WTC11 (cell line): ENCODE results near the gene MARVELD3. TPM values are rescaled to one million over a fixed set of nuclear protein-coding genes. Genes with fewer than 3 reads are reported as not detected.

Source experiments
- ATAC-seq: fragments of 200-7000 bp; cut with Tn5 transposase; 2 replicates; pipeline ENCODE4 v1.10.0; 2021; ENCODE audit warnings: mild to moderate bottlenecking, moderate library complexity
- CTCF ChIA-PET: fragments of 300-600 bp; sonication (Branson Sonifier 250); formaldehyde crosslinking; loops from one replicate; lab custom pipeline; 2021; ENCODE audit warnings: antibody characterized with exemption; lab: Charles Lee
- POLR2A ChIA-PET: fragments of 350-600 bp; sonication (Branson Sonifier 250); formaldehyde crosslinking; loops from one replicate; lab custom pipeline; 2021; ENCODE audit warnings: antibody characterized with exemption; lab: Charles Lee
- DNase-seq: peaks from one replicate; pipeline ENCODE4 v3.0.0; 2021; ENCODE audit warnings: low spot score
- H3K27ac Mint-ChIP-seq: 2 replicates; pipeline ENCODE4 v1.8.0; 2021; ENCODE audit warnings: mixed read lengths
- H3K27me3 Mint-ChIP-seq: 2 replicates; pipeline ENCODE4 v1.8.0; 2021; ENCODE audit warnings: low read depth, mild to moderate bottlenecking, moderate library complexity, mixed read lengths
- H3K36me3 Mint-ChIP-seq: 2 replicates; pipeline ENCODE4 v1.8.0; 2021; ENCODE audit warnings: mixed read lengths
- H3K4me1 Mint-ChIP-seq: 2 replicates; pipeline ENCODE4 v1.8.0; 2022; ENCODE audit warnings: mixed read lengths
- H3K4me3 Mint-ChIP-seq: 2 replicates; pipeline ENCODE4 v1.8.0; 2021; ENCODE audit warnings: mild to moderate bottlenecking, moderate library complexity, mixed read lengths
- H3K9me3 Mint-ChIP-seq: 2 replicates; pipeline ENCODE4 v1.8.0; 2021; ENCODE audit warnings: mixed read lengths
- FOXP1 ChIP-seq: sonication (generic); formaldehyde crosslinking; IDR thresholded peaks from 2 replicates; pipeline ENCODE4 v1.8.0; 2022; ENCODE audit warnings: missing genetic modification reagents, mild to moderate bottlenecking, moderate library complexity, borderline replicate concordance
- GTF2I ChIP-seq: fragments of 250-450 bp; sonication (Bioruptor Pico); conservative IDR thresholded peaks from 2 replicates; pipeline ENCODE4 v1.4.0; 2021; ENCODE audit warnings: mild to moderate bottlenecking
- HMGA2 ChIP-seq: fragments of 250-450 bp; sonication (Bioruptor Pico); IDR thresholded peaks from 2 replicates; pipeline ENCODE4 v1.4.0; 2021; ENCODE audit warnings: mild to moderate bottlenecking, moderate library complexity
- JUN ChIP-seq: sonication (generic); formaldehyde crosslinking; IDR thresholded peaks from 2 replicates; pipeline ENCODE4 v1.8.0; 2023; ENCODE audit warnings: mild to moderate bottlenecking, missing genetic modification reagents
- MXD4 ChIP-seq: fragments of 250-450 bp; sonication (Bioruptor Pico); IDR thresholded peaks from 2 replicates; pipeline ENCODE4 v1.8.0; 2021; ENCODE audit warnings: mild to moderate bottlenecking, moderate library complexity, borderline replicate concordance
- NFE2L1 ChIP-seq: sonication (generic); formaldehyde crosslinking; IDR thresholded peaks from 2 replicates; pipeline ENCODE4 v1.8.1; 2023; ENCODE audit warnings: missing genetic modification reagents
- RORB ChIP-seq: fragments of 250-450 bp; sonication (Bioruptor Pico); IDR thresholded peaks from 2 replicates; pipeline ENCODE4 v1.9.0; 2021; ENCODE audit warnings: mild to moderate bottlenecking
- TCF7 ChIP-seq: sonication (generic); formaldehyde crosslinking; IDR thresholded peaks from 2 replicates; pipeline ENCODE4 v1.8.0; 2022; ENCODE audit warnings: mild to moderate bottlenecking, low read depth, missing genetic modification reagents, moderate library complexity
- ZNF121 ChIP-seq: sonication (generic); formaldehyde crosslinking; IDR thresholded peaks from 2 replicates; pipeline ENCODE4 v1.8.0; 2023; ENCODE audit warnings: missing genetic modification reagents
- ZNF317 ChIP-seq: sonication (generic); formaldehyde crosslinking; IDR thresholded peaks from 2 replicates; pipeline ENCODE4 v1.8.1; 2023; ENCODE audit warnings: low read depth, mild to moderate bottlenecking, moderate library complexity, missing genetic modification reagents, borderline replicate concordance
- ZNF416 ChIP-seq: fragments of 250-450 bp; sonication (Bioruptor Pico); IDR thresholded peaks from 2 replicates; pipeline ENCODE4 v1.9.0; 2021; ENCODE audit warnings: mild to moderate bottlenecking, inconsistent platforms
- ZNF423 ChIP-seq: fragments of 250-450 bp; sonication (Bioruptor Pico); IDR thresholded peaks from 2 replicates; pipeline ENCODE4 v2.1.2; 2022; ENCODE audit warnings: mild to moderate bottlenecking, moderate library complexity
- ZNF671 ChIP-seq: fragments of 250-450 bp; sonication (Bioruptor Pico); IDR thresholded peaks from 2 replicates; pipeline ENCODE4 v1.8.0; 2021; ENCODE audit warnings: mild to moderate bottlenecking
- total RNA-seq: library from RNA; stranded (reverse); gene quantifications from 3 replicates; pipeline ENCODE4 v1.2.3, GENCODE V29; 2021
- TF ChIP-seq, protein P1 (sequence below): sonication (generic); formaldehyde crosslinking; IDR thresholded peaks from 2 replicates; pipeline ENCODE4 v1.8.1; 2022; ENCODE audit warnings: low read depth, missing genetic modification reagents, borderline replicate concordance
- TF ChIP-seq, protein P2 (sequence below): sonication (generic); formaldehyde crosslinking; IDR thresholded peaks from 2 replicates; pipeline ENCODE4 v1.8.0; 2022; ENCODE audit warnings: mild to moderate bottlenecking, missing genetic modification reagents
- TF ChIP-seq, protein P3 (sequence below): sonication (generic); formaldehyde crosslinking; IDR thresholded peaks from 2 replicates; pipeline ENCODE4 v1.8.0; 2023; ENCODE audit warnings: missing genetic modification reagents, mild to moderate bottlenecking, borderline replicate concordance
- TF ChIP-seq, protein P4 (sequence below): sonication (generic); formaldehyde crosslinking; IDR thresholded peaks from 2 replicates; pipeline ENCODE4 v1.8.0; 2022; ENCODE audit warnings: mild to moderate bottlenecking, missing genetic modification reagents
- TF ChIP-seq, protein P5 (sequence below): fragments of 250-450 bp; sonication (Bioruptor Pico); IDR thresholded peaks from 2 replicates; pipeline ENCODE4 v1.9.0; 2021; ENCODE audit warnings: mild to moderate bottlenecking
- TF ChIP-seq, protein P6 (sequence below): sonication (generic); formaldehyde crosslinking; IDR thresholded peaks from 2 replicates; pipeline ENCODE4 v1.8.0; 2022; ENCODE audit warnings: missing genetic modification reagents

Gene MARVELD3
- total RNA-seq, 1 experiment from 2014 or later, result 30.0 TPM

DNA sequence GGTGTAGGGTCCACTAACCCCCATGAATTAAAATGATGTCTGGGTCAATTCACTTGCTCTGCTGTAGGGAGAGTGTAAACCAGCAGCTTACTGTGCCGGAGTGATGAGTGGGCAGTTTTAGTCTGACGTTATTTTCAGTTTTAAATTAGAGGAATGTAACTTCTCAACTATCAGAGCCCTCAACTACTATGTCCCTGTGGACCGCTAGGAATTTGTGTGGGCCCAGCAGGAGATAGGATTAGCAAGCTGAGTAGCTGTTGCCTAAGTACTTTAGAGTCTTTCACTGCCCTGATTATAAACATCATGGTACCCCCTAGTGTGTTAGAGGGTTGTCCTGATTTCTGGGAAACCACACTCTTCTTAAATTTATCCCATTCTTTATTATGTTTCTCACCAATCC is 11.4 kb downstream of the MARVELD3 start:
- DNase-seq (peak; percentile 38), ATAC-seq (peak; percentile 81)
- Mint-ChIP-seq H3K27ac (peak overlapping the region; percentile 32), H3K27me3 (no peaks in the 10 kb centered on the region), H3K36me3 (peaks cover 46% of the 10 kb centered on the region), H3K4me3 (no peak overlapping the region), H3K4me1 (peaks cover 18% of the 10 kb centered on the region), H3K9me3 (no peaks in the 10 kb centered on the region)
- ChIA-PET CTCF (interaction anchor here (0.9 to 2.8 kb wide), 3 partner anchors 9 to 73 kb away, joined by 5 to 18 read pairs (median 10); no protein-coding TSS in a partner anchor), POLR2A (no interaction called here)
- TF ChIP-seq ZNF423 (CRISPR knock-in tag) (peak; percentile 49; the same call in 1 of the 2 replicates), HMGA2 (CRISPR knock-in tag) (no peak), GTF2I (CRISPR knock-in tag) (no peak)

DNA sequence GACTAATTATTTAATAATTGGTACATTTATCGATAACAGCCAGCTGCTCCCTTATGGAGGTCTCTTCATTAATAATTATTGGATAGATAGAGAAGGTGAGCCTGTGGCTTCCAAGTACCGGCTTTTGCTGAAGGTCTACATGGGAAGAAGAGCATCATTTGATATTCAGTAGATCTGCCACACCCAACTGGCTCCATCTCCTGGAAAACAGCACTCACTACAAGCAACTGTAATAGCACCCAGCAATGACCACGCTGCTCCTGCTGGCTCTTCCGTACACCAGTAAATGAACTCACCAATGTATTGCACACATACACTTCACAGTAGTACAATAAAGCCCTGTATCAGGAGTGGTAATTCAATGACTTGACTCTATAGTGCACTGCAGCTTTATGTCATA is 19.5 kb downstream of the MARVELD3 start:
- ChIA-PET CTCF (interaction anchor here (2.4 kb wide), 1 partner anchor 34 kb away, joined by 13 read pairs; no protein-coding TSS in a partner anchor), POLR2A (no interaction called here)
- H3K27me3 Mint-ChIP-seq, result no peaks in the 10 kb centered on the region
- DNase-seq (no peak), ATAC-seq (peak; percentile 81)
- no peak for TF ChIP-seq ZNF671
- TF ChIP-seq ZNF317 (CRISPR knock-in tag), result no peak
- TF ChIP-seq ZNF121 (CRISPR knock-in tag), result no peak
- TF ChIP-seq, protein P1, sequence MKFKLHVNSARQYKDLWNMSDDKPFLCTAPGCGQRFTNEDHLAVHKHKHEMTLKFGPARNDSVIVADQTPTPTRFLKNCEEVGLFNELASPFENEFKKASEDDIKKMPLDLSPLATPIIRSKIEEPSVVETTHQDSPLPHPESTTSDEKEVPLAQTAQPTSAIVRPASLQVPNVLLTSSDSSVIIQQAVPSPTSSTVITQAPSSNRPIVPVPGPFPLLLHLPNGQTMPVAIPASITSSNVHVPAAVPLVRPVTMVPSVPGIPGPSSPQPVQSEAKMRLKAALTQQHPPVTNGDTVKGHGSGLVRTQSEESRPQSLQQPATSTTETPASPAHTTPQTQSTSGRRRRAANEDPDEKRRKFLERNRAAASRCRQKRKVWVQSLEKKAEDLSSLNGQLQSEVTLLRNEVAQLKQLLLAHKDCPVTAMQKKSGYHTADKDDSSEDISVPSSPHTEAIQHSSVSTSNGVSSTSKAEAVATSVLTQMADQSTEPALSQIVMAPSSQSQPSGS (CRISPR knock-in tag), result no peak
- TF ChIP-seq JUN, result no peak
- no peak for TF ChIP-seq RORB (CRISPR knock-in tag)
- TF ChIP-seq, protein P2, sequence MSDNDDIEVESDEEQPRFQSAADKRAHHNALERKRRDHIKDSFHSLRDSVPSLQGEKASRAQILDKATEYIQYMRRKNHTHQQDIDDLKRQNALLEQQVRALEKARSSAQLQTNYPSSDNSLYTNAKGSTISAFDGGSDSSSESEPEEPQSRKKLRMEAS, result no peak
- peaks cover 33% of the 10 kb centered on the region for H3K36me3 Mint-ChIP-seq
- H3K4me1 Mint-ChIP-seq, result peaks cover 6% of the 10 kb centered on the region
- no peak overlapping the region for H3K4me3 Mint-ChIP-seq
- 0 out of 2 replicates have a peak overlapping the region, but pooled peaks have one; percentile 2 for H3K27ac Mint-ChIP-seq
- no peaks in the 10 kb centered on the region for H3K9me3 Mint-ChIP-seq

DNA sequence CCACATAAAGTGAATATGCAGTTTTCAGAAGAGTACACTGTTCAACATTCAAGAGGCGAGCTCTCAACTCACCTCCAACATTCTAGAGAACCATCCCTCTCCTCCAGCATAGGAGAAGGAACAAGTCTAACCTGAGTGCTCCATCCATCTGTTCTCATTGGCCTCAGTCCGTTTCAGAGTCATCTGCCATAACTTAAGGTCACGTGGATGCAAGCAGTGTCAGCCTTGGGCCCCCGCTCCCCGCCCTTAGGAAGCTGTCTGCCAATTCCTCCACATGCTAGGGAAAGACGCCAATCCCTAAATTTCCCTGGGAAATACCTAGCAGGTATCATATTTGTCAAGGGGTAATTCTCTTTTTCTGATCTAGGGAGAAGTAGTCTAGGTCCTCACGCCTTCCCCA is 21.4 kb downstream of the MARVELD3 start:
- CTCF ChIA-PET, result interaction anchor here (0.8 kb wide), 1 partner anchor 36 kb away, joined by 4 read pairs; no protein-coding TSS in a partner anchor
- TF ChIP-seq ZNF423 (CRISPR knock-in tag), result no peak
- TF ChIP-seq, protein P3, sequence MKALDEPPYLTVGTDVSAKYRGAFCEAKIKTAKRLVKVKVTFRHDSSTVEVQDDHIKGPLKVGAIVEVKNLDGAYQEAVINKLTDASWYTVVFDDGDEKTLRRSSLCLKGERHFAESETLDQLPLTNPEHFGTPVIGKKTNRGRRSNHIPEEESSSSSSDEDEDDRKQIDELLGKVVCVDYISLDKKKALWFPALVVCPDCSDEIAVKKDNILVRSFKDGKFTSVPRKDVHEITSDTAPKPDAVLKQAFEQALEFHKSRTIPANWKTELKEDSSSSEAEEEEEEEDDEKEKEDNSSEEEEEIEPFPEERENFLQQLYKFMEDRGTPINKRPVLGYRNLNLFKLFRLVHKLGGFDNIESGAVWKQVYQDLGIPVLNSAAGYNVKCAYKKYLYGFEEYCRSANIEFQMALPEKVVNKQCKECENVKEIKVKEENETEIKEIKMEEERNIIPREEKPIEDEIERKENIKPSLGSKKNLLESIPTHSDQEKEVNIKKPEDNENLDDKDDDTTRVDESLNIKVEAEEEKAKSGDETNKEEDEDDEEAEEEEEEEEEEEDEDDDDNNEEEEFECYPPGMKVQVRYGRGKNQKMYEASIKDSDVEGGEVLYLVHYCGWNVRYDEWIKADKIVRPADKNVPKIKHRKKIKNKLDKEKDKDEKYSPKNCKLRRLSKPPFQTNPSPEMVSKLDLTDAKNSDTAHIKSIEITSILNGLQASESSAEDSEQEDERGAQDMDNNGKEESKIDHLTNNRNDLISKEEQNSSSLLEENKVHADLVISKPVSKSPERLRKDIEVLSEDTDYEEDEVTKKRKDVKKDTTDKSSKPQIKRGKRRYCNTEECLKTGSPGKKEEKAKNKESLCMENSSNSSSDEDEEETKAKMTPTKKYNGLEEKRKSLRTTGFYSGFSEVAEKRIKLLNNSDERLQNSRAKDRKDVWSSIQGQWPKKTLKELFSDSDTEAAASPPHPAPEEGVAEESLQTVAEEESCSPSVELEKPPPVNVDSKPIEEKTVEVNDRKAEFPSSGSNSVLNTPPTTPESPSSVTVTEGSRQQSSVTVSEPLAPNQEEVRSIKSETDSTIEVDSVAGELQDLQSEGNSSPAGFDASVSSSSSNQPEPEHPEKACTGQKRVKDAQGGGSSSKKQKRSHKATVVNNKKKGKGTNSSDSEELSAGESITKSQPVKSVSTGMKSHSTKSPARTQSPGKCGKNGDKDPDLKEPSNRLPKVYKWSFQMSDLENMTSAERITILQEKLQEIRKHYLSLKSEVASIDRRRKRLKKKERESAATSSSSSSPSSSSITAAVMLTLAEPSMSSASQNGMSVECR, result no peak
- no peak for TF ChIP-seq FOXP1 (CRISPR knock-in tag)
- no peak for TF ChIP-seq ZNF416 (CRISPR knock-in tag)
- TF ChIP-seq HMGA2 (CRISPR knock-in tag), result no peak
- no peak for TF ChIP-seq MXD4 (CRISPR knock-in tag)
- TF ChIP-seq, protein P4, sequence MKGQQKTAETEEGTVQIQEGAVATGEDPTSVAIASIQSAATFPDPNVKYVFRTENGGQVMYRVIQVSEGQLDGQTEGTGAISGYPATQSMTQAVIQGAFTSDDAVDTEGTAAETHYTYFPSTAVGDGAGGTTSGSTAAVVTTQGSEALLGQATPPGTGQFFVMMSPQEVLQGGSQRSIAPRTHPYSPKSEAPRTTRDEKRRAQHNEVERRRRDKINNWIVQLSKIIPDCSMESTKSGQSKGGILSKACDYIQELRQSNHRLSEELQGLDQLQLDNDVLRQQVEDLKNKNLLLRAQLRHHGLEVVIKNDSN (CRISPR knock-in tag), result no peak
- TF ChIP-seq TCF7, result no peak
- TF ChIP-seq, protein P2, result no peak
- no peak for TF ChIP-seq NFE2L1 (CRISPR knock-in tag)
- TF ChIP-seq, protein P5, sequence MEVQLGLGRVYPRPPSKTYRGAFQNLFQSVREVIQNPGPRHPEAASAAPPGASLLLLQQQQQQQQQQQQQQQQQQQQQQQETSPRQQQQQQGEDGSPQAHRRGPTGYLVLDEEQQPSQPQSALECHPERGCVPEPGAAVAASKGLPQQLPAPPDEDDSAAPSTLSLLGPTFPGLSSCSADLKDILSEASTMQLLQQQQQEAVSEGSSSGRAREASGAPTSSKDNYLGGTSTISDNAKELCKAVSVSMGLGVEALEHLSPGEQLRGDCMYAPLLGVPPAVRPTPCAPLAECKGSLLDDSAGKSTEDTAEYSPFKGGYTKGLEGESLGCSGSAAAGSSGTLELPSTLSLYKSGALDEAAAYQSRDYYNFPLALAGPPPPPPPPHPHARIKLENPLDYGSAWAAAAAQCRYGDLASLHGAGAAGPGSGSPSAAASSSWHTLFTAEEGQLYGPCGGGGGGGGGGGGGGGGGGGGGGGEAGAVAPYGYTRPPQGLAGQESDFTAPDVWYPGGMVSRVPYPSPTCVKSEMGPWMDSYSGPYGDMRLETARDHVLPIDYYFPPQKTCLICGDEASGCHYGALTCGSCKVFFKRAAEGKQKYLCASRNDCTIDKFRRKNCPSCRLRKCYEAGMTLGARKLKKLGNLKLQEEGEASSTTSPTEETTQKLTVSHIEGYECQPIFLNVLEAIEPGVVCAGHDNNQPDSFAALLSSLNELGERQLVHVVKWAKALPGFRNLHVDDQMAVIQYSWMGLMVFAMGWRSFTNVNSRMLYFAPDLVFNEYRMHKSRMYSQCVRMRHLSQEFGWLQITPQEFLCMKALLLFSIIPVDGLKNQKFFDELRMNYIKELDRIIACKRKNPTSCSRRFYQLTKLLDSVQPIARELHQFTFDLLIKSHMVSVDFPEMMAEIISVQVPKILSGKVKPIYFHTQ (CRISPR knock-in tag), result no peak
- TF ChIP-seq, protein P6, sequence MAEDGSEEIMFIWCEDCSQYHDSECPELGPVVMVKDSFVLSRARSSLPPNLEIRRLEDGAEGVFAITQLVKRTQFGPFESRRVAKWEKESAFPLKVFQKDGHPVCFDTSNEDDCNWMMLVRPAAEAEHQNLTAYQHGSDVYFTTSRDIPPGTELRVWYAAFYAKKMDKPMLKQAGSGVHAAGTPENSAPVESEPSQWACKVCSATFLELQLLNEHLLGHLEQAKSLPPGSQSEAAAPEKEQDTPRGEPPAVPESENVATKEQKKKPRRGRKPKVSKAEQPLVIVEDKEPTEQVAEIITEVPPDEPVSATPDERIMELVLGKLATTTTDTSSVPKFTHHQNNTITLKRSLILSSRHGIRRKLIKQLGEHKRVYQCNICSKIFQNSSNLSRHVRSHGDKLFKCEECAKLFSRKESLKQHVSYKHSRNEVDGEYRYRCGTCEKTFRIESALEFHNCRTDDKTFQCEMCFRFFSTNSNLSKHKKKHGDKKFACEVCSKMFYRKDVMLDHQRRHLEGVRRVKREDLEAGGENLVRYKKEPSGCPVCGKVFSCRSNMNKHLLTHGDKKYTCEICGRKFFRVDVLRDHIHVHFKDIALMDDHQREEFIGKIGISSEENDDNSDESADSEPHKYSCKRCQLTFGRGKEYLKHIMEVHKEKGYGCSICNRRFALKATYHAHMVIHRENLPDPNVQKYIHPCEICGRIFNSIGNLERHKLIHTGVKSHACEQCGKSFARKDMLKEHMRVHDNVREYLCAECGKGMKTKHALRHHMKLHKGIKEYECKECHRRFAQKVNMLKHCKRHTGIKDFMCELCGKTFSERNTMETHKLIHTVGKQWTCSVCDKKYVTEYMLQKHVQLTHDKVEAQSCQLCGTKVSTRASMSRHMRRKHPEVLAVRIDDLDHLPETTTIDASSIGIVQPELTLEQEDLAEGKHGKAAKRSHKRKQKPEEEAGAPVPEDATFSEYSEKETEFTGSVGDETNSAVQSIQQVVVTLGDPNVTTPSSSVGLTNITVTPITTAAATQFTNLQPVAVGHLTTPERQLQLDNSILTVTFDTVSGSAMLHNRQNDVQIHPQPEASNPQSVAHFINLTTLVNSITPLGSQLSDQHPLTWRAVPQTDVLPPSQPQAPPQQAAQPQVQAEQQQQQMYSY, result no peak

More for the DNA sequence above, 21.4 kb downstream of the MARVELD3 start:
- POLR2A ChIA-PET, result no interaction called here
- peaks cover 6% of the 10 kb centered on the region for H3K4me1 Mint-ChIP-seq
- no peak for DNase-seq
- ATAC-seq, result no peak
- H3K36me3 Mint-ChIP-seq, result peaks cover 36% of the 10 kb centered on the region
- H3K9me3 Mint-ChIP-seq, result no peaks in the 10 kb centered on the region
- H3K4me3 Mint-ChIP-seq, result no peak overlapping the region
- H3K27me3 Mint-ChIP-seq, result no peaks in the 10 kb centered on the region
- no peak overlapping the region for H3K27ac Mint-ChIP-seq
